Measurements from ENCODE around the gene ANXA6. TPM values are rescaled to one million over a fixed set of nuclear protein-coding genes. Genes with fewer than 3 reads are reported as not detected.

Gene ANXA6
- total RNA-seq, 2 experiments from 2014 or later: 481 to 495 TPM

DNA sequence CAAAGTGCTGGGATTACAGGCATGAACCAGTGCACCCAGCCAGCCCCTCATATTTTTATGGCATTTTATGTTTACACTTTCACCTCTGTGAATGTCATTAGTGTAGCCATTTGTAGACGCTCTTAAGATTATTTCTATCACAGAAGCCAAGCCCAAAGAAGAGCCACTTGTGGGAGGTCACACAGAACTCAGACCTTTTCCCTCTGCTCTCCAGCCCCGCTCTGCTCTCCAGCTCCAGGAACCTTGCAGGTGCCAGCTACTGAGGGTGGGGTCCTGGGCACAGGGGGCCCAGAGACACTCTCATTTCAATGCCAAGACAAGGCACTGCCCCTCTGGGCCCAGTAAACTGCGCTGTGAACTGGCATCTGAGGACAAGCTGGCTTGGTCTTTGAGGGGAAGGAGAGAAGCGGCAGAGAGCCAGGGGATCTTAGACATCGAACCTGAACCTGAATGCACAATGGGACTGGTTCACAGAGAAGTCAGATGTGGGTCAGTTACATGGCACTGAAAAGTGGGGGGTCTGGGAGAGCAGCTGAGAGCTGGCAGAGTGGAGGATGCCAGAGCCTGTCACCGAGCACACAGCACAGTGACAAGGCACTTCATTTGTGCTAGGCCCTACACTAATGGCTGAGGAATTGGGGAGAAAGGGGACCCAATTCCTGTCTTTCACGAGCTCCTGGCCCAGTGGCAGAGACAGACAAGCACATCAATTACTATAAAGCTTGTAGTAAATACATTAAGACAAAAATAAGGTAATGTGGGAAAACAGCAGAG is 16.7 kb downstream of the ANXA6 start:
- ChIA-PET POLR2A (interaction anchor here (0.7 to 3.3 kb wide), 8 partner anchors 10 to 54 kb away, joined by 3 to 24 read pairs (median 6); partner anchors contain the start of gene ANXA6), CTCF (interaction anchor here (0.6 to 7.8 kb wide), 13 partner anchors 9 to 383 kb away, joined by 3 to 74 read pairs (median 7); no protein-coding TSS in a partner anchor)
- peak overlapping the region; percentile 76 for H3K27ac Mint-ChIP-seq
- H3K27me3 Mint-ChIP-seq (ENCODE audit: low read depth): no peaks in the 10 kb centered on the region
- peak overlapping the region; percentile 58 for H3K4me3 Mint-ChIP-seq
- peaks cover 86% of the 10 kb centered on the region for H3K36me3 Mint-ChIP-seq (ENCODE audit: low read depth)
- ATAC-seq (no peak), DNase-seq (no peak)
- no peaks in the 10 kb centered on the region for H3K9me3 Mint-ChIP-seq (ENCODE audit: insufficient read depth)
- H3K4me1 Mint-ChIP-seq (ENCODE audit: low read depth): peaks cover 90% of the 10 kb centered on the region

DNA sequence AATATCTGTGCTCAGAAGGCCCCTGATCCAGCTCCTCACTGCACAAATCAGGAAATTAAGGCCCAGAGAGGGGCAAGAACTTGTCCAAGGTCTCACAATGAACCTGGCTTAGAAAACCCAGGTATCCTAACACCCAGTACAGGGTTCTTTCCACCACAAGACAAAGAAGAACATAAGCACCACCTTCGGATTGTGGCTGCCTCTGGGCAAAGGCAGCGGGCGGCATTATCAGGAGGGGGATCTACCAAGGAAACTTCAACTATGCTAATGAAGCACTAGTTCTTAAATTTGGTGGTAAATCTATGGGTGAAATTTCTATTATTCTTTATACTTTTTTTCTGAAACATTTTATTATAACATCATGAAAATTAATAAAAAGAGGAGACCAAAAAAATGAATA is 17.9 kb downstream of the ANXA6 start:
- Mint-ChIP-seq H3K27ac (peak overlapping the region; percentile 35), H3K4me1 (ENCODE audit: low read depth) (peaks cover 78% of the 10 kb centered on the region), H3K4me3 (no peak overlapping the region), H3K27me3 (ENCODE audit: low read depth) (no peaks in the 10 kb centered on the region), H3K9me3 (ENCODE audit: insufficient read depth) (no peaks in the 10 kb centered on the region), H3K36me3 (ENCODE audit: low read depth) (peaks cover 86% of the 10 kb centered on the region)
- DNase-seq: no peak
- peak; percentile 24 for ATAC-seq
- ChIA-PET CTCF (interaction anchor here (1.2 to 7.8 kb wide), 4 partner anchors 10 to 25 kb away, joined by 3 to 74 read pairs (median 22); no protein-coding TSS in a partner anchor), POLR2A (interaction anchor here (0.8 kb wide), 1 partner anchor 15 kb away, joined by 7 read pairs; no protein-coding TSS in a partner anchor)

DNA sequence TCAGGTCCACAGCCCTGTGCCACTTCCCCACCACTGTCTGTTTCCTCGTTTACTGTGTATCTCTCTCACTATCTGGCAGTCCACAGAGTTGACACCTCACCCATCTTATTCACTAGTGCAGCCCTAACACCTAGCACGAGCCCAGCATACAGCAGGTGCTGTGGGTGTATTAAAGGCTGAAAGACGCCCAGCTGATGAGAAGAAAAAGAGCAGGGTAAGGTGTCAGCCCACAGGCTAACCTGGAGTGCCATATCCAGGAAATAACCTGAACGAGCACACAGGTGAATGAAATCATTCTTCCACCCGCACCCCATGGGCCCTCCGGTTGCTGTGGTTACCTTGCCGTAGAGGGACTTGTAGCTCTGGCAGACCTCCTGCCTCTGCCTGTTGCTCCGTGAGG is 18.6 kb downstream of the ANXA6 start:
- ChIA-PET CTCF (interaction anchor here (1.2 to 7.8 kb wide), 3 partner anchors 11 to 25 kb away, joined by 3 to 74 read pairs (median 13); no protein-coding TSS in a partner anchor), POLR2A (interaction anchor here (0.8 kb wide), 1 partner anchor 16 kb away, joined by 7 read pairs; no protein-coding TSS in a partner anchor)
- Mint-ChIP-seq H3K27ac (peak overlapping the region; percentile 35), H3K27me3 (ENCODE audit: low read depth) (no peaks in the 10 kb centered on the region), H3K4me1 (ENCODE audit: low read depth) (peaks cover 72% of the 10 kb centered on the region), H3K36me3 (ENCODE audit: low read depth) (peaks cover 85% of the 10 kb centered on the region), H3K9me3 (ENCODE audit: insufficient read depth) (no peaks in the 10 kb centered on the region), H3K4me3 (no peak overlapping the region)
- DNase-seq (peak; percentile 34), ATAC-seq (peak; percentile 37)

DNA sequence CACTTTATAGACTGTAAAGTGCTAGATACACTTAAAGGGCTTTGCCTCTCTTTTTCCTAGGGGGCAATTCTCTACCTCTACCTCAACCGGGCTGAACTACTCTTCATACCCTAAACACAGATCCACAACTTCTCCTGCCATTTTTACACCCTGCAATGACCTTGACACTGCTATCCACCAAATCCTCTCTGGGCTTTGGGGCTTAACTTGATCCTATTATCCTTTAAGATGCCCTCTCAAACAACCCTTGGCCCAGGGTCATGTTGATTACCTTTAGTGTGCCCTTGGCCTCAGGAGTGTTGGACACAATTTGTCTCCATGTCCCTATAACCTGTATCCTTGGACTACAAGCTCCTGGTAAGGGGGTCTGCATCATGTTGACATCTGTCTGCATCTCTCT is 19.5 kb downstream of the ANXA6 start:
- no peak for DNase-seq
- ATAC-seq: no peak
- no peaks in the 10 kb centered on the region for H3K27me3 Mint-ChIP-seq (ENCODE audit: low read depth)
- H3K27ac Mint-ChIP-seq: peak overlapping the region; percentile 36
- H3K9me3 Mint-ChIP-seq (ENCODE audit: insufficient read depth): no peaks in the 10 kb centered on the region
- peaks cover 63% of the 10 kb centered on the region for H3K4me1 Mint-ChIP-seq (ENCODE audit: low read depth)
- CTCF ChIA-PET: interaction anchor here (1.5 to 5.3 kb wide), 4 partner anchors 12 to 54 kb away, joined by 3 to 28 read pairs (median 8); partner anchors contain the start of gene ANXA6
- no peak overlapping the region for H3K4me3 Mint-ChIP-seq
- POLR2A ChIA-PET: interaction anchor here (0.9 to 1.2 kb wide), 3 partner anchors 13 to 76 kb away, joined by 3 read pairs; no protein-coding TSS in a partner anchor
- H3K36me3 Mint-ChIP-seq (ENCODE audit: low read depth): peaks cover 84% of the 10 kb centered on the region

DNA sequence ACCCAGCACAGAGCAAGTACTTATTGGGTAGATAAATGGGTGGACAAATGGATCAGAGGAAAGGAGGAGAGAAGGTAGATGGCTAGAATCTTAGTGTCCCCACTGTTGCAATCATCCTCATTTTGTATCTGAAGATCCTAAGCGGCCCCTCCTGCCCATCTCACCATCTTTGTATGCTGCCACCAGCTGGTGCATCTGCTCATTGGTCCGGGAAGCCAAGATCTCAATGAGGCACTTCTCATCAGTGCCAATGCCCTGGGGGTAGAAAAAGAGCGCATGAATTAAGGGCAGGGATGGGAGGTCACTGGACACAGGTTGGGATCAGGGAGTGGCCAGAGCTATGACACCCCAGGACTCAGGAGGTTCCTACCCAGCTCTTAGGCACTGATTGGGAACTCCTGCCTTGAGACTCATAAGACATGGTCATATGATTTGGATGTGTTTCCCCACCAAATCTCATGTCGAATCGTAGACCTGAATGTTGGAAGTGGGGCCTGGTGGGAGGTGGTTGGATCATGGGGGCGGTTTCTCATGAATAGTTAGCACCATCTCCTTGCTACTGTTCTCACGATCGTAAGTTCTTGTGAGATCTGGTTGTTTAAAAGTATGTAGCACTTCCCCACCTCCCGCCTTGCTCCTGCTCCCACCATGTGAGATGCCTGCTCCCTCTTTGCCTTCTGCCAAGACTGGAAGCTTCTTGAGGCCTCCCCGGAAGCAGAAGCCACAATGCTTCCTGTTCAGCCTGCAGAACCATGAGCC is 20.3 kb downstream of the ANXA6 start:
- H3K4me1 Mint-ChIP-seq (ENCODE audit: low read depth): peaks cover 59% of the 10 kb centered on the region
- H3K9me3 Mint-ChIP-seq (ENCODE audit: insufficient read depth): no peaks in the 10 kb centered on the region
- H3K36me3 Mint-ChIP-seq (ENCODE audit: low read depth): peaks cover 87% of the 10 kb centered on the region
- H3K27ac Mint-ChIP-seq: peak overlapping the region; percentile 32
- CTCF ChIA-PET: interaction anchor here (1.0 to 5.3 kb wide), 6 partner anchors 11 to 86 kb away, joined by 3 to 28 read pairs (median 6); partner anchors contain the start of gene ANXA6
- no peaks in the 10 kb centered on the region for H3K27me3 Mint-ChIP-seq (ENCODE audit: low read depth)
- no peak for DNase-seq
- no peak overlapping the region for H3K4me3 Mint-ChIP-seq
- POLR2A ChIA-PET: interaction anchor here (0.9 to 1.2 kb wide), 3 partner anchors 14 to 76 kb away, joined by 3 read pairs; no protein-coding TSS in a partner anchor
- no peak for ATAC-seq

DNA sequence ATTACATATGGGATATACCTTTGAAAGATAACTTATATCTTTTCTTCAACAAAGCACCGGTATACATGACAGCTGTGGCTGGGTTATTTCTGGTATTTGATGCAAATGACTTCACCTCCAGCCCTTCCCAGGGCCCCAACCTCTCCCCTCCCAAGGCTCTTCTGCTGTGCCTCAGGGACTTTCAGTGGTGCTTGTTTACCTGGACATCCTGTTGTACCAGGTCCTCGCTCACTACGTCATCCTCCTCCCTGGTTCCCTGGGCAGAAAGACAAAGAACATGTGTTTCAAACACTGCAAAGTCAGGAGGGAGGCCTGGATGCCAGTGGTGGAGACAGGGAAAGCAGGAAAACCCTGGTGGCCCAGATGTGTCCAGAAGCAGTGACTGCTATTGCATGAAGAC is 23.4 kb downstream of the ANXA6 start:
- H3K27ac Mint-ChIP-seq: peak overlapping the region; percentile 53
- peaks cover 90% of the 10 kb centered on the region for H3K36me3 Mint-ChIP-seq (ENCODE audit: low read depth)
- CTCF ChIA-PET: interaction anchor here (1.5 to 5.3 kb wide), 4 partner anchors 8 to 31 kb away, joined by 4 to 28 read pairs (median 10); no protein-coding TSS in a partner anchor
- no peak for ATAC-seq
- no peaks in the 10 kb centered on the region for H3K27me3 Mint-ChIP-seq (ENCODE audit: low read depth)
- peaks cover 46% of the 10 kb centered on the region for H3K4me1 Mint-ChIP-seq (ENCODE audit: low read depth)
- no peak overlapping the region for H3K4me3 Mint-ChIP-seq
- no peak for DNase-seq
- H3K9me3 Mint-ChIP-seq (ENCODE audit: insufficient read depth): no peaks in the 10 kb centered on the region
- POLR2A ChIA-PET: no interaction called here

DNA sequence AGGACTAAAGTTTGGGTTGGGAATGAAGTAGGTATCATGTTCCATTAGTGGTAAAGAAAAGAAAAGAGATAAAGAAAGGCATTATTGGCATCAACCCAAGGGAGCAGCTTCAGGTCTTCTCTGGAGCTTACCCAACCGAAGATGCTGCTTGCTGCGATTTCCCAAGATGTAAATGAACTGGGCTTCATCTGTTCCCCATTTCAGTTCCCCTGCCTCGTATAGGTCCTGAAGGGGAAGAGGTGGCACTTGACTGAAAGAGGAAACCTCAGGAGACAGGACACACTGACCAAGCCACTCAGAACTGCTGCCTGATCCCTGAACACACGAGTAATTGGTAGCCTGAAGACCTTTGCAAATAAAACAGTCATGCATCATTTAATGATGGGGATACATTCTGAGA is 24.6 kb downstream of the ANXA6 start:
- H3K9me3 Mint-ChIP-seq (ENCODE audit: insufficient read depth): no peaks in the 10 kb centered on the region
- DNase-seq (no peak), ATAC-seq (no peak)
- POLR2A ChIA-PET: interaction anchor here (1.2 kb wide), 1 partner anchor 20 kb away, joined by 3 read pairs; no protein-coding TSS in a partner anchor
- H3K27me3 Mint-ChIP-seq (ENCODE audit: low read depth): no peaks in the 10 kb centered on the region
- peaks cover 34% of the 10 kb centered on the region for H3K4me1 Mint-ChIP-seq (ENCODE audit: low read depth)
- CTCF ChIA-PET: interaction anchor here (0.5 to 1.5 kb wide), 2 partner anchors 10 to 104 kb away, joined by 3 read pairs; no protein-coding TSS in a partner anchor
- peak overlapping the region; percentile 48 for H3K27ac Mint-ChIP-seq
- H3K36me3 Mint-ChIP-seq (ENCODE audit: low read depth): peaks cover 87% of the 10 kb centered on the region
- H3K4me3 Mint-ChIP-seq: no peak overlapping the region

DNA sequence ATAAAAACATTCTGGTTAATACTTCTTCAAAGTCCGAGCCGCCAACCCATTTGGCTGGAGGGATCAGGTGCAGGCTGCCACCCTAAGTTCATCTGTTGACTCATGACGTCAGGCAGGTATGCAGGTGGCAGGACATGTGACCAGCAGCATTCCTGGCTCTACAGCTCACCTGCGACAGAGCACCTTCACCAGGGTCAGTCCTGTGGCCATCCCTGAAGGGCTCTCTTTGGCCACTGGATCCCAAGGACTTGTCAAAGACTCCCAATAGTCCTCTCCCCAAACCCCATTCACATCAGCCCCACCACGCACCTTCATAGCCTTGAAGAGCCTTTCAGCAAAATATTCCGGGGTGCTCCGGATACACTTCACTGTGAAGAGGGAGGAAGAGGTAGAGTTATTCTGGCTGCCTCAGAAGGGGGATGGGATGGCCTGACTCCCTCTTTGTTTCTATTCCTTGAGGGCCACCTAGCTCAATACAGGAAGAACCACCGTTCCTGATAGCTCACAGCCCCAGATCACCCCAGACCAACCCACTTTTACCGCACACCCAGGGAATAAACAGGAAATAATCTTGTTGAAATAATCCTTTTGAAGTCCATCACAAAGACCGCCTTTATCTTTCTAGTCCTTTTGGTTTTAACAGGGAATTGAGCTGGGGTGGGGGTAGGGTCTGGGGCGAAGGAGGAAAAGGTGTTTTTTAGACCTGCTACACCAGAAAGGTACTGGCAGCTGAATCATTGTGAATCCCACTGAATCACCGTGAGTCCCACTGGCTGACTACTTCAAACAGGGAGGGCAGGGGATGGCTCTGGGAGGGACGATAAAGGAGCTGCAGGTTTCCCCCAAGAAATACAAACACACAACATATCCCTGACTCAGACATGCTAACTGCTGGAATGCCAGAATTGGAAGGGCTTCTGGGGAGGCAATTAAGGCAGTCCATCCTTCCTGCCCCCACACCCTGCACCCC is 26.4 kb downstream of the ANXA6 start:
- DNase-seq (no peak), ATAC-seq (peak; percentile 35)
- Mint-ChIP-seq H3K36me3 (ENCODE audit: low read depth) (peaks cover 84% of the 10 kb centered on the region), H3K4me3 (no peak overlapping the region), H3K27me3 (ENCODE audit: low read depth) (no peaks in the 10 kb centered on the region), H3K27ac (peak overlapping the region; percentile 84), H3K9me3 (ENCODE audit: insufficient read depth) (no peaks in the 10 kb centered on the region), H3K4me1 (ENCODE audit: low read depth) (peaks cover 32% of the 10 kb centered on the region)
- ChIA-PET CTCF (interaction anchor here (1.5 to 2.5 kb wide), 6 partner anchors 10 to 34 kb away, joined by 3 to 17 read pairs (median 6); partner anchors contain the start of gene ANXA6), POLR2A (interaction anchor here (1.0 to 1.6 kb wide), 2 partner anchors 50 to 93 kb away, joined by 3 to 5 read pairs; partner anchors contain the start of genes CCDC69 and TNIP1)

DNA sequence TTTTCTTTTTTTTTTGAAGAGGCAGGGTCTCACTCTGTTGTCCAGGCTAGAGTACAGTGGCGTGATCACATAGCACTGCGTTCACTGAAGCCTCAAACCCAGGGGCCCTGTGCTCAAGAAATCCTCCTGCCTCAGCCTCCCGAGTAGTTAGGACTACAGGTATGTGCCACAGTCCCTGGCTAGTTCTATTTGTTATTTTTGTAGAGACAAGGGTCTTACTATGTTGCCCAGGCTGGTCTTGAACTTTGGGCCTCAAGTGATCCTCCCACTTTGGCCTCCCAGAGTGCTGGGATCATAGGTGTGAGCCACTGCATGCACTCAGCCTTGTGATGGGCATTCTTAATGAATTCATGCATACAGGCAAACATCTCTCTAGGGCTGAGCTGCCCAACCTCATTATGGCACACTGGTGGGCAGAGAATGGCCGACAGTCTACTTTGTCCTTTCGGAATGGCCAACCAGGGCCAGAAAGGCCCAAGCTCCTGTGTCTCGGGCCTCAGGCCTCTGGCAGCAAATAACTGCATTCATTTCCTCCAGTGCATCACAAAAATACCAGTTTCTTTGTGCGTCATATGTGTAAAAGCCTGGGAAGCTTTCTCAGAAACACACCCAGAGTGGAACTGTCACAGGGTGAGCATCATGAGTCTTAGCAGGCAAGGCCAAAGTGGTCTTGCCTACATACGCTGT is 27.2 kb downstream of the ANXA6 start:
- H3K27me3 Mint-ChIP-seq (ENCODE audit: low read depth): no peaks in the 10 kb centered on the region
- no peak overlapping the region for H3K27ac Mint-ChIP-seq
- no peak overlapping the region for H3K4me3 Mint-ChIP-seq
- no peak for DNase-seq
- POLR2A ChIA-PET: interaction anchor here (0.7 to 1.6 kb wide), 2 partner anchors 20 to 673 kb away, joined by 3 to 5 read pairs; no protein-coding TSS in a partner anchor
- H3K9me3 Mint-ChIP-seq (ENCODE audit: insufficient read depth): no peaks in the 10 kb centered on the region
- CTCF ChIA-PET: interaction anchor here (1.2 to 10.2 kb wide), 8 partner anchors 14 to 108 kb away, joined by 3 to 491 read pairs (median 8); partner anchors contain the start of gene ANXA6
- ATAC-seq: no peak
- H3K36me3 Mint-ChIP-seq (ENCODE audit: low read depth): peaks cover 84% of the 10 kb centered on the region
- H3K4me1 Mint-ChIP-seq (ENCODE audit: low read depth): peaks cover 40% of the 10 kb centered on the region

DNA sequence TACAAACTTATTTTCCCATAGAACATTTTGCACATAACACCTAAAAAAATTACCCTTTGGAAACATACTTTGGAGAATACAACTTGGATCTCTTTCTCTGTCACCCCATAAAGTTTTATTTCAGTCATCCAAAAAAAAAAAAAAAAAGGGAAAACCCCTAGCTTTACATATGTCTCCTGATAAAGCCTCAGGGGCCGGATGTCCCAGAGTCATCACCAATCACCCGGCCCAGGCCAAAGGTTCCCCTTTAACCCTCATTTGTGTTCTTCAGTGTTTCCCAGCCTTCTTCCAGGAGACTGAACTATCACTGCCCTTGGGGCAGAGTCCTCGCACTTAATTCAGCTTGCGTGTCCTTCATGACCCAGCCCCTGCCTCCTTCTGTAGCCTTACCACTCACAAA is 28.8 kb downstream of the ANXA6 start:
- ATAC-seq (no peak), DNase-seq (no peak)
- ChIA-PET CTCF (interaction anchor here (0.8 to 10.2 kb wide), 7 partner anchors 13 to 109 kb away, joined by 3 to 491 read pairs (median 7); partner anchors contain the start of gene ANXA6), POLR2A (interaction anchor here (0.6 to 1.6 kb wide), 4 partner anchors 13 to 68 kb away, joined by 3 to 5 read pairs (median 4); no protein-coding TSS in a partner anchor)
- Mint-ChIP-seq H3K4me1 (ENCODE audit: low read depth) (peaks cover 55% of the 10 kb centered on the region), H3K9me3 (ENCODE audit: insufficient read depth) (no peaks in the 10 kb centered on the region), H3K27me3 (ENCODE audit: low read depth) (no peaks in the 10 kb centered on the region), H3K36me3 (ENCODE audit: low read depth) (peaks cover 86% of the 10 kb centered on the region), H3K4me3 (no peak overlapping the region), H3K27ac (peak overlapping the region; percentile 3)

Measured in activated CD8-positive, alpha-beta T cell treated with anti-CD3 and anti-CD28 coated beads, Interleukin-2, amount 10 ng/mL, durations not matched to agents 7 days and 5 days (primary cell).